ENCODE results near the gene NAA16.
A peak's percentile ranks its signal among the peaks of the same experiment; 100 is the strongest.
"Not testable (repeated sequence)": the region's sequence is repeated elsewhere in the genome, so short reads cannot be mapped to it uniquely, and the experiment has no call there.

The NAA16 gene

DNA sequence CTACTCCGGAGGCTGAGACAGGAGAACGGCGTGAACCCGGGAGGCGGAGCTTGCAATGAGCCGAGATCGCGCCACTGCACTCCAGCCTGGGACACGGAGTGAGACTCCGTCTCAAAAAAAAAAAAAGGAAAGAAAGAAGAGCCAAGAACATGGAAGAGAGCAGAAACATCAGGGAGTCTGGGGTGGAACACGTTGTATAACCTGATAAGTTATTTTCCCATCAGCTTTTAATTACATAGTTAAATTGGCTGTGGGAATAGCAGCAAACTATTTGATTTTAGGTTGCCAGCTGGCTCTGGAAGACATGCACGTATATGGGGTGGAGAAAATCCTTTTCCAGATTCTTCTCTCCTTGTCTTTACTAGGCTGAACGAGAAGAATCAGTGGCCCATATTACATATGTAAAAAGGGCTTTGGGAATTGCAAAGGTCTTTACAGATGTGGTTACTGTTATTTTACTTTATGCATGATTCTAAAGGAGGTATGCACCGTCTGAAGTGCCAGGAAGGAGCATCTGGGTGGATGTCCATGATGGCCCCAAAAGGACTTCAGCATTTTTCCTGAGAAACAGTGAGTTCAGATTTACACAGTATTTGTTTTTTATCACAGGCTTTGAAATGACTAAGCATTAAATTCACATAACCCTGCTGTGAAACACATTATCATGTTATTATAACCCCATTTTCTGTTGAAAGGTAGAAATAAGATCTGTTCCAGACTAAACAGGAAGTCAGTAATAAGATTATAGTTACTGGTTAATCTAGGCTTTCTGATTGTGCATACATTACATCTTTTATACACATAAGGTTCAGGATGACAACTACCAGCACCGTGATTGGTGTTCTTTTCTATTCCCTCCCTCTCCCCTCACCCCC, 4.6 kb upstream of the NAA16 start:
- peak in 1 of 5 experiments; percentile 32 for DNase-seq

- DNase-seq = no peak
Observed at GRCh38 chr13:41307884-41308640, 3.0 kb upstream of the NAA16 start.

- DNase-seq = peak; percentile 21 to 69 (median 44)
Observed at GRCh38 chr13:41311406-41312175, 524 bp downstream of the NAA16 start.

DNA sequence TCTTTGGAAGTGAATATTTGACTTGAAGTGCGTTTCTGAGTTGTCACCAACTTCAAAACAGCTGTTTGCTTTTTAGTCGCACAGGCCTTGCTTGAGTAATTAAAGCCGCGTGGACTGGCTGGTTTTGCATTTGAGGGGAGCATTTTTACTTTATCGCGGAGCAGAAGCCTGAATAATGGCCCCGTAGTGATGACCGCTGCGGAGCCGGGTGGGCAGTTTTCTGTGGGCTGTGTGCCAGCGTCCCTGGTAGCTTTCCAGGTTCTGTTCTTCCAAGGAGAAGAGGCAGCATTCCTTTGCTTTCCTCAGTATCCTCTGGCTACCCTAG, 1.1 kb downstream of the NAA16 start:
- peak in 1 of 5 experiments; percentile 42 for DNase-seq

DNA sequence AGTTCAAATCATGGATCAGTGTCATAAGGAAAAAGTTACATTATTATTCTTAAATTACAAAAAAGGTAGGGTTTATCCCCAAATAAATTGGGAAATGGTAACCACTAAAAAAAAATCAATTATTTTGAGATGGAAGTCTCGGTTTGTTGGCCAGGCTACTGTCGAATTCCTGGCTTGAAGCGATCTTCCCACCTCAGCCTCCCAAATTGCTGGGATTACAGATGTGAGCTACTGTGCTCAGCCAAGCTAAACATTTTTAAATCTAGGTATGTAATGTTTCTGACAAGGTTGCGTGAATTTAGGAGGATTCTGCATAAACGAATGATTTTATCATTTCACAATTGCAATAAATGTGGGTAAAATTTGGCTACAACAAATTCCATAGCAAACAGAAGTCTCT, 2.0 kb downstream of the NAA16 start:
- no peak for DNase-seq

DNA sequence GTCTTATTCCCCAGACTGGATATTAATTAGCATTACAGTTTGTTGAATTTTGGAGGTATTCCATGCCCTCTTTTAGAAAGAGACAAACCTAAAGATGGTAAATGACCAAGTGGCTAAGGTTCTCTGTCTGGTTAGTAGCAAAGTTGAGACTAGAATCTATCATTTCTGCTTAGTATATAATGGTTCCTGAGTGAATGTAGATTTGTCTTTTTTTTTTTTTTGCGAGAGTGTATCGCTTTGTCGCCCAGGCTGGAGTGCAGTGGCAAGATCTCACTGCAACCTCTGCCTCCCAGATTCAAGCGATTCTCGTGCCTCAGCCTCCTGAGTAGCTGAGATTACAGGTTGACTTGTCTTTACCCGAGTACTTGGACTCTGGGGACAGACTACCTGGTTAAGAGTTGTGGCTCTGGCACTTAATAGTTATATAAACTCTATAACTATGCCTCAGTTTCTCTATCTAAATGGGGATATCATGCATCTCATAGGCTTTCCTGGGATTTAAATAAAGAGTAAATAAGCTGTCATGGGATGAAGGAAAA, 2.7 kb downstream of the NAA16 start:
- peak in 1 of 5 experiments; percentile 18 for DNase-seq

DNA sequence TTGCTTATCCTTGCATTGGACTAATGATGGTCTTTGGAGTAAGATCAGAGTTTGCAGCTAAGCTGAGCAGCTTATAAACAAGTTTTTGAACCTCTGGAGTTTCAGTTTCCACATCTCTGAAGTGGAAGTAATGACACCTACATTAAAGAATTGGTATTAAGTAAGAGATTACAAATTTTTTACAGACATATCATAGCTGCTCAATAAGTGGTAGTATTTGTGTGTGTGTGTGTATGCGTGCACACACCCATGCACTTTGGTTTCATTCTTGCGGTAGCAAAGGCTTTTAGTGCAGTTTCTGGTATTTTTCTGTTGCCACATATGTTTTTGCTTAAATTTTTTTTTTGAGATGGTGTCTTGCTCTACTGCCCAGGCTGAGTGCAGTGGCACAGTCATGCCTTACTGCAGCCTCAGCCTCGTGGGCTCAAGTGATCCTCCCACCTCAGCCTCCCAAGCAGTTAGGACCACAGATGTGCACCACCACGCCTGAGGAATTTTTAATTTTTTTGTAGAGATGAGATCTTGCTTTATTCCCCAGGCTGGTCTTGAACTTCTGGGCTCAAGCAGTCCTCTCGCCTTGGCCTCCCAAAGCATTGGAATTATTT, 4.5 kb downstream of the NAA16 start:
- DNase-seq = peak in 1 of 5 experiments; percentile 64

- DNase-seq = no peak
Observed at GRCh38 chr13:41317243-41317642, 6.2 kb downstream of the NAA16 start.

DNA sequence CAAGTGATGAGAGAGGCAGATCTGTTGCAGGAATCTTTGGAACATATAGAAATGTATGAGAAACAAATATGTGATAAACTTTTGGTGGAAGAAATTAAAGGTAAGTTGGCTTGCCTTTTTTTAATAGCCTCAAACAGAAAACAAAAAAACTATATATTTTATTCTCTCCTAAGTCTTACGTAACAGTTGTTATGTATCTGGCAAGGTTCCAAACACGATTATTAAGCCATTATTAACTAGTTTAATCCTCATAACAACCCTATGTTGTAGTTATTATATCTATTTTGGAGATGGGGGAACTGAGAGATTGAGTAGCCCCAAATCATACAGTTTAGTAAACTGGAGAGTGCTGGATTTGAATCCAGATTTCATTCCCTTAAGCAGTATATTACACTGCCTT, 14.7 kb downstream of the NAA16 start:
- DNase-seq = no peak

GRCh38 chr13:41326661-41327060, 15.6 kb downstream of the NAA16 start:
- DNase-seq = no peak

GRCh38 chr13:41327994-41328790, 17.1 kb downstream of the NAA16 start:
- no peak for DNase-seq

DNA sequence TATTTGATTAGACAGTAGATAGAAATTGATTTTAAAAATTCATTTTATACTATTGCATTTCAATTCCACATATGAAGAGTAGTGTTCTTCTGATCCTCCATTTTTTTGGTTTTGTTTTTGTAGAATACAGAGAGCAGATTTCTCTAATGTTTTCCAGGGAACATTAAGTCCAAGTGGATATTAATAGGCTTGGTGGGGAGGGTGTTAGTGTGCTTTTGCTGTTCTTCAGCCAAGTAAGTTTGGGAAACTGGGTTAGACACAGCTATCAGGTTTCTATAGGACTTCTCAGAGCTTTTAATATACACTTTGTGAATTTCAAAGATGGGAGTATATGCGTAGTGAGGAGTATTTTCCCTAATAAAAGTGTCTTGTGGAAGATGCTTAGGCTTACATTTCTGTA, 21.8 kb downstream of the NAA16 start:
- no peak for DNase-seq

DNA sequence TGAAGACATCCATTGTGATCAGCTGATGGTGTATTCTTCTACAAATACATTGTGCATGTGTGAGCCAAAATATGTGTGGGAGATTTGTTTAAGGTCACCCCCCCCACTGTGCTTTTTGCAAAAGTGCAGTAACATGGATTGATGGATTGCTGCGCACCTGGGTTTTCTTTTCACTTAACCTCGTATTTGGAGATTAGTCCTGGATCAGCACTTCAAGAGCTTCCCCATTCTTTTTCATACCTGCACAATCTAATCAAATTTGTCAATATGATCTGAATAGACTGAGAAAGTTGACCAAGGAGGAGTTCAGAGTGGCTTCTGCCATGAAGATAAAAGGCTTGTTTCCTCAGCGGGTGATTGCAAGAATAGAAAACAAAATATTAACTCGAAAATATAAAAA, 23.7 kb downstream of the NAA16 start:
- no peak for DNase-seq

GRCh38 chr13:41344358-41344757, 33.3 kb downstream of the NAA16 start:
- DNase-seq = no peak

GRCh38 chr13:41345165-41345913, 34.3 kb downstream of the NAA16 start:
- DNase-seq = peak in 1 of 5 experiments; percentile 20

GRCh38 chr13:41345914-41346589, 35.0 kb downstream of the NAA16 start:
- no peak for DNase-seq

DNA sequence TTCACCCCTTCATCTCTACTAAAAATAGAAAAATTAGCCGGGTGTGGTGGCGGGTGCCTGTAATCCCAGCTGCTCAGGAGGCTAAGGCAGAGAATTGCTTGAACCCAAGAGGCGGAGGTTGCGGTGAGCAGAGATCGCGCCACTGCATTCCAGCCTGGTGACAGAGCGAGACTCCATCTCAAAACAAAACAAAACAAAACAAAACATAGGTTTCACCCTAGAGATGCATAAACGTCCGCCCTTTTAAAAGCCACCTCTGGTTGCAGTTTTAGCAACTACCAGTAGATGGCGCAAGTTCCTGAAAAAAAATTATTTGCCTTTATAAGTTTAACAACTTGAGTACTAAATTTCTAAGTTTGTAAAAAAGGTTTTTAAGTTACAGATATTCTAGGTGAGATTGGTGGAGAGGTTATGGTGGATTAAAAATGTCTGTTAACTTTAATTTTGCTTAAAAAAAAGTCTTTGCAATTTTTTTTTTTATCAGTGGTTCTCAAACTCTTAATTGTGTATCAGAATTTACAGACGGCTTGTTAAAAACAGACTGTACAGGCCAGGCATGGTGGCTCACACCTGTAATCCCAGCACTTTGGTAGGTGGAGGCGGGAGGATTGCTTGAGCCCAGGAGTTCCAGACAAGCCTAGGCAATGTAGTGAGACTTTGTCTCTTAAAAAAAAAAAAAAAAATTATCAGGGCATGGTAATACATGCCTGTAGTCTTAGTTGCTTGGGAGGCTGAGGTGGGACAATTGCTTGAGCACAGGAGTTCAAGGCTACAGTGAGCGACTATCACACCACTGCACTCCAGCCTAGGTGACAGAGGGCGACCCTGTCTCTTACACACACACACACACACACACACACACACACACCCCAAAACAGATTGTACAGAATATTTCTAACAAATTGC, 42.1 kb downstream of the NAA16 start:
- DNase-seq = peak in 3 of 5 experiments; percentile 28 to 76 (median 36)

DNA sequence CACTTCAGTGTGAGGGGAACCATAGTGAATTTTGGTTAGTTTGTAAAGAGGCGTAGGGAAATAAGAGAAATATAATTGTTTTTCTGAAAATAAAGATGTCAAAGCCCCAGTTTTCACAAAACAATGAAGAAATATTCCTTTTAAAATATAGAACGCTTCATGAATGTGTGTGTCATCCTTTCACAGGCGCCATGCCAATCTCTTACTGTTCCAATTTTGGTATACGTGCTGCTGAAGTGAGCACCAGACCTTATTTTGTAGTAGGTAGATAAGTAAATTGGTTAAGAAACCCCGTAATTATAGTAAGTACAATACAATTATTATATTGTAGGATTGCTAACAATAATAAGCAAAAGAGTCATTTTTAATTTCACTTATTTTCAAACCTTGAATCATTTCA, 43.3 kb downstream of the NAA16 start:
- no peak for DNase-seq

- not testable (repeated sequence) for DNase-seq
Observed at GRCh38 chr13:41356385-41356648, 45.2 kb downstream of the NAA16 start.
